T-cell (primary cell): ENCODE measurements around the gene PSMB2. TPM values are rescaled to one million over a fixed set of nuclear protein-coding genes. Genes with fewer than 3 reads are reported as not detected.

ENCODE experiments used
- total RNA-seq, 35 experiments: library from RNA in 6 of 35; stranded (reverse) in 6 of 35; fragments of 120-200 nt in 1 of 35; gene quantifications; one replicate each; pipeline versions ENCODE4 v1.2.1 to v1.2.4 and lab custom pipeline; 2013 to 2026

Gene PSMB2
- total RNA-seq, 5 donors from 2014 or later (not counting 1 experiment from before 2014, with no cell fraction given) = 26.3 to 37.7 (median 27.1) TPM

Other genes starting within 250 kb of the PSMB2 start
- gene KIAA0319L, start 84.1 kb downstream of the PSMB2 start, total RNA-seq = 10 to 100 TPM; 60.8 to 73.7 (median 63.7) TPM
- gene NCDN, start 83.7 kb downstream of the PSMB2 start, total RNA-seq = 10 to 100 TPM; 19.8 to 34.0 (median 31.4) TPM
- 1 to 10 TPM; 2.8 to 4.6 (median 3.1) TPM for gene TFAP2E, start 68.2 kb downstream of the PSMB2 start, total RNA-seq
- gene C1orf216, start 77.4 kb upstream of the PSMB2 start, total RNA-seq = 10 to 100 TPM in 1 of 5 donors, 1 to 10 TPM in 4; 4.1 to 10.7 (median 7.3) TPM
- 1 to 10 TPM in 3 of 5 donors, under 1 TPM in 2; 0.61 to 2.4 (median 1.4) TPM for gene CLSPN, start 128.5 kb upstream of the PSMB2 start, total RNA-seq
- gene AGO4, start 166.5 kb upstream of the PSMB2 start, total RNA-seq = 10 to 100 TPM; 11.5 to 29.7 (median 18.9) TPM
- 10 to 100 TPM; 21.8 to 28.7 (median 26.0) TPM for gene AGO1, start 241.7 kb upstream of the PSMB2 start, total RNA-seq